GM20000 (cell line): ENCODE data around the gene TPST1.
"Not testable (repeated sequence)": the region's sequence is repeated elsewhere in the genome, so short reads cannot be mapped to it uniquely, and the experiment has no call there.

Source experiments
- DNase-seq: peaks from one replicate; pipeline ENCODE4 v3.0.0; 2012; ENCODE audit warnings: low spot score
- TF ChIP-seq, protein P1 (sequence below): IDR thresholded peaks from 2 replicates; pipeline ENCODE4 v1.5.1; 2012; ENCODE audit warnings: mild to moderate bottlenecking, control low read depth; ENCODE audit errors: extremely low read depth, missing control alignments

Gene TPST1

GRCh38 chr7:66321283-66321682 lies 116.1 kb downstream of the TPST1 start:
- TF ChIP-seq, protein P1, sequence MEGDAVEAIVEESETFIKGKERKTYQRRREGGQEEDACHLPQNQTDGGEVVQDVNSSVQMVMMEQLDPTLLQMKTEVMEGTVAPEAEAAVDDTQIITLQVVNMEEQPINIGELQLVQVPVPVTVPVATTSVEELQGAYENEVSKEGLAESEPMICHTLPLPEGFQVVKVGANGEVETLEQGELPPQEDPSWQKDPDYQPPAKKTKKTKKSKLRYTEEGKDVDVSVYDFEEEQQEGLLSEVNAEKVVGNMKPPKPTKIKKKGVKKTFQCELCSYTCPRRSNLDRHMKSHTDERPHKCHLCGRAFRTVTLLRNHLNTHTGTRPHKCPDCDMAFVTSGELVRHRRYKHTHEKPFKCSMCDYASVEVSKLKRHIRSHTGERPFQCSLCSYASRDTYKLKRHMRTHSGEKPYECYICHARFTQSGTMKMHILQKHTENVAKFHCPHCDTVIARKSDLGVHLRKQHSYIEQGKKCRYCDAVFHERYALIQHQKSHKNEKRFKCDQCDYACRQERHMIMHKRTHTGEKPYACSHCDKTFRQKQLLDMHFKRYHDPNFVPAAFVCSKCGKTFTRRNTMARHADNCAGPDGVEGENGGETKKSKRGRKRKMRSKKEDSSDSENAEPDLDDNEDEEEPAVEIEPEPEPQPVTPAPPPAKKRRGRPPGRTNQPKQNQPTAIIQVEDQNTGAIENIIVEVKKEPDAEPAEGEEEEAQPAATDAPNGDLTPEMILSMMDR = no peak
- no peak for DNase-seq

DNA sequence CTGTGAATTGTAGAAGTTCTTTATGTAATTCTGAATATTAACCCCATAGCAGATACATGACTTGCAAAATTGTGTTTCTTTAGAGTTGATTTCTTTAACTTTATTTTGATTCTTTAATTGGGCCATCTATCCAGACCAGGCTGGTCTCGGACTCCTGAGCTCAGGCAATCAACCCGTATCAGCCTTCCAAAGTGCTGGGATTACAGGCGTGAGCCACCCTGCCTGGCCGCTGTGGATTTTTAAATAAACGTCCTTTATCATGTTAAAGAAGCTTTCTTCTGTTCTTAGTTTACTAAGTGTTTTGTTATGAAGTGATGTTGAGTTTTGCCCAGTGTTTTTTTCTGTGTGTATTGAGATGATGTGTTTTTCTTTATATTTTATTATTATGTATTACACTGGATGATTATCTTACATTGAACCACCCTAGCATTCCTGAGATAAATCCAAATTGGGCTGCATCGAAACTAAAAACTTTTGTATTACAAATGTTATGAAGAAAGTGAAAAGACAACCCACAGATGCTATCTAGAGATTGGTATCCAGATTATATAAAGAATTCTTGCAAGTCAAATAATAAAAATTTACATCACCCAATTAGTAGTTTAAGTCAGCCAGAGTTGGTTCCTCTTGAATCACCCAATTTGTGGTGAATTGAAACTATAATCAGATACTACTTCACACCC lies 118.1 kb downstream of the TPST1 start:
- TF ChIP-seq, protein P1 = no peak
- no peak for DNase-seq

DNA sequence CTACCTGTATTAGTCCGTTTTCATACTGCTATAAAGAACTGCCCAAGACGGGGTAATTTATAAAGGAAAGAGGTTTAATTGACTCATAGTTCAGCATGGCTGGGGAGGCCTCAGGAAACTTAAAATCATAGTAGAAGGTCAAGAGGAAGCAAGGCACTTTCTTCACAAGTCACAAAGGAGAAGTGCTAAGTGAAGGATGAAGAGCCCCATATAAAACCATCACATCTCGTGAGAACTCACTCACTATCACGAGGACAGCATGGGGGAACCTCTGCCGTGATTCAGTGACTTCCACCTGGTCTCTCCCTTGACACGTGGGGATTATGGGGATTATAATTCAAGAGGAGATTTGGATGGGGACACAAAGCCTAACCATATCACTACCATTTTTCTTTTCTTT lies 119.9 kb downstream of the TPST1 start:
- not testable (repeated sequence) for DNase-seq

- no peak for DNase-seq
- TF ChIP-seq, protein P1 = no peak
Observed at GRCh38 chr7:66326501-66327215, 121.5 kb downstream of the TPST1 start.

DNA sequence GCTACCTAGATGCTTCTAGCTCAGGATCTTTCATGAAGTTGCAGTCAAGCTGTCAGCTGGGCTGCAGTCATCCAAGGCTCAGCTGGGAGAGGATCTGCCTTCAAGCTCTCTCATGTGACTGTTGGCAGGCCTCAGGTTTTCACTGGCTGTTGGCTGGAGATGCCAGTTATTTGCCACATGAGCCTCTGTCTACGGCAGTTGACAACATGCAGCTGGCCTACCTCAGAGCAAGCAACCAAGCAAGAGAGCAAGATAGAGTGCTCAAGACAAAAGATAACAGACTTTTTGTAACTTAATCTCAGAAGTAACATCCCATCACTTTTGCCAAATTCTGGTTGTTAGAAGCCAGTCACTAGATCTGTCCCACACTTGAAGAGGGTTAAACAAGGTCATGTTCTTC lies 125.8 kb downstream of the TPST1 start:
- DNase-seq = no peak
- TF ChIP-seq, protein P1 = no peak

- TF ChIP-seq, protein P1 = no peak
- DNase-seq = no peak
Observed at GRCh38 chr7:66331883-66332282, 126.7 kb downstream of the TPST1 start.

GRCh38 chr7:66333443-66333842 lies 128.3 kb downstream of the TPST1 start:
- DNase-seq = no peak
- TF ChIP-seq, protein P1 = no peak

GRCh38 chr7:66335318-66335717 lies 130.2 kb downstream of the TPST1 start:
- TF ChIP-seq, protein P1 = no peak

More at GRCh38 chr7:66335318-66335717, 130.2 kb downstream of the TPST1 start:
- no peak for DNase-seq
